Osteoblast (primary cell): ENCODE results near the gene CEP85L. TPM values are rescaled to one million over a fixed set of nuclear protein-coding genes. Genes with fewer than 3 reads are reported as not detected.

ENCODE experiments used
- DNase-seq: peaks from one replicate; pipeline ENCODE4 v3.0.0; 2011; ENCODE audit warnings: low spot score, mixed read lengths; ENCODE audit not compliant: insufficient read length; ENCODE audit errors: missing footprints
- H2AFZ ChIP-seq: 2 replicates; pipeline ENCODE4 v1.6.0; 2011; ENCODE audit warnings: mild to moderate bottlenecking, low read length
- H3K27ac ChIP-seq: 2 replicates; pipeline ENCODE4 v1.5.1; 2011; ENCODE audit warnings: mild to moderate bottlenecking, low read depth, low read length, moderate library complexity
- H3K27me3 ChIP-seq: 2 replicates; pipeline ENCODE4 v1.6.0; 2012; ENCODE audit warnings: mild to moderate bottlenecking, control low read depth, inconsistent platforms, low read length, moderate library complexity; ENCODE audit not compliant: insufficient read depth
- H3K36me3 ChIP-seq: 2 replicates; pipeline ENCODE4 v1.5.1; 2011; ENCODE audit warnings: mild to moderate bottlenecking, low read length, control low read depth, moderate library complexity; ENCODE audit not compliant: insufficient read depth
- H3K4me1 ChIP-seq: 2 replicates; pipeline ENCODE4 v1.5.1; 2011; ENCODE audit warnings: mild to moderate bottlenecking, low read length, control low read depth, moderate library complexity; ENCODE audit not compliant: insufficient read depth
- H3K4me2 ChIP-seq: 2 replicates; pipeline ENCODE4 v1.6.0; 2011; ENCODE audit warnings: mild to moderate bottlenecking, low read length; ENCODE audit not compliant: insufficient read depth
- H3K4me3 ChIP-seq: fragments of 200-600 bp; sonication (generic); 3 replicates; pipeline ENCODE4 v1.5.1; 2012; ENCODE audit warnings: mild to moderate bottlenecking, low read length, inconsistent platforms; ENCODE audit not compliant: insufficient read depth
- H3K79me2 ChIP-seq: 2 replicates; pipeline ENCODE4 v1.6.0; 2012; ENCODE audit warnings: mild to moderate bottlenecking, low read length, control low read depth, inconsistent platforms; ENCODE audit not compliant: insufficient read depth
- H3K9me3 ChIP-seq: 2 replicates; pipeline ENCODE4 v1.5.1; 2011; ENCODE audit warnings: low read depth, low read length, control low read depth
- H4K20me1 ChIP-seq: 2 replicates; pipeline ENCODE4 v1.6.0; 2012; ENCODE audit warnings: mild to moderate bottlenecking, low read length, control low read depth; ENCODE audit not compliant: insufficient read depth
- total RNA-seq: library from RNA; depleted of rRNA; stranded (reverse); fragments of >200 nt; gene quantifications from 2 replicates; pipeline ENCODE4 v1.2.3, GENCODE V29; 2012
- TF ChIP-seq, protein P1 (sequence below): IDR thresholded peaks from 2 replicates; pipeline ENCODE4 v1.5.1; 2011; ENCODE audit warnings: mild to moderate bottlenecking, low read depth, low read length, moderate library complexity; ENCODE audit errors: extremely low read depth

The CEP85L gene
- total RNA-seq, 1 donor, result 15.2 TPM

DNA sequence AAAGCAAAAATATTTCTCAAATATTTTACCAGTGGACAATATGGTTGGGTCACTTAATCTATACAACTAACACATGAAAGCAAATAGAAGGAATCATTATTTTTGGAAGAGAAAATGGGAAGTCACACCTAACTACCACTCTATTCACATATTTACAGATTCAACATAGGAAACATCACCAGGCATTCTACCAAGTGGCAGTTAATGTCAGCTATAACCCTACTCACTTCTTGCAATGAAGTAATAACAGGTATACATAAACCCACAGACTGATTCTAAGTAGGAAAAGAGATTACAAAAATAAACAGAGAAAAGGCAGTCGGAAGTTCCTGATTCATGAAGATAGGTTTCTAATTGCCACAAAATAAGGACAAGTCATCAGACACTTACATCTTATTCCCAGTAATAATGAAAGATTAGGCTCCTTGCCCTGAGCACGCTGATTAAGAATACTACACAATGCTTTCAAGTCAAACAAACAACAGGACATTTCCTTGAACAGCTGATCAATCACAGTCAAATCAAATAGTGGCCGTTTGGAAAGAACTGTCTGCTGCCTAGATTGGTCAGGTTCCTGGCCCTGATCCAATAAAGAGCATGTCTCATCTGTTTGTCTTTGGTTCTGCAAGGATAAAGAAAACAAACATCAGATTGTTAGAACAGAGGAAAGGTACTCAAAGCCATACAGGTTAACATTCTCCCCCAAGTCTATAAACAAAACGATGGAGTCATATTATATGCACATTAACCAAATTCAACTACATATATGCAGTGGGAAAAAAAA, 182.5 kb downstream of the CEP85L start:
- TF ChIP-seq, protein P1, sequence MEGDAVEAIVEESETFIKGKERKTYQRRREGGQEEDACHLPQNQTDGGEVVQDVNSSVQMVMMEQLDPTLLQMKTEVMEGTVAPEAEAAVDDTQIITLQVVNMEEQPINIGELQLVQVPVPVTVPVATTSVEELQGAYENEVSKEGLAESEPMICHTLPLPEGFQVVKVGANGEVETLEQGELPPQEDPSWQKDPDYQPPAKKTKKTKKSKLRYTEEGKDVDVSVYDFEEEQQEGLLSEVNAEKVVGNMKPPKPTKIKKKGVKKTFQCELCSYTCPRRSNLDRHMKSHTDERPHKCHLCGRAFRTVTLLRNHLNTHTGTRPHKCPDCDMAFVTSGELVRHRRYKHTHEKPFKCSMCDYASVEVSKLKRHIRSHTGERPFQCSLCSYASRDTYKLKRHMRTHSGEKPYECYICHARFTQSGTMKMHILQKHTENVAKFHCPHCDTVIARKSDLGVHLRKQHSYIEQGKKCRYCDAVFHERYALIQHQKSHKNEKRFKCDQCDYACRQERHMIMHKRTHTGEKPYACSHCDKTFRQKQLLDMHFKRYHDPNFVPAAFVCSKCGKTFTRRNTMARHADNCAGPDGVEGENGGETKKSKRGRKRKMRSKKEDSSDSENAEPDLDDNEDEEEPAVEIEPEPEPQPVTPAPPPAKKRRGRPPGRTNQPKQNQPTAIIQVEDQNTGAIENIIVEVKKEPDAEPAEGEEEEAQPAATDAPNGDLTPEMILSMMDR, result no peak
- no peaks in the 10 kb centered on the region for H3K27me3 ChIP-seq
- no peaks in the 10 kb centered on the region for H3K4me1 ChIP-seq
- no peaks in the 10 kb centered on the region for H4K20me1 ChIP-seq
- H3K27ac ChIP-seq, result no peak overlapping the region
- no peaks in the 10 kb centered on the region for H3K9me3 ChIP-seq
- H3K79me2 ChIP-seq, result no peaks in the 10 kb centered on the region
- H3K4me3 ChIP-seq, result no peak overlapping the region
- H3K4me2 ChIP-seq, result no peak overlapping the region
- peaks cover 31% of the 10 kb centered on the region for H3K36me3 ChIP-seq
- no peak for DNase-seq
- H2AFZ ChIP-seq, result no peak overlapping the region

DNA sequence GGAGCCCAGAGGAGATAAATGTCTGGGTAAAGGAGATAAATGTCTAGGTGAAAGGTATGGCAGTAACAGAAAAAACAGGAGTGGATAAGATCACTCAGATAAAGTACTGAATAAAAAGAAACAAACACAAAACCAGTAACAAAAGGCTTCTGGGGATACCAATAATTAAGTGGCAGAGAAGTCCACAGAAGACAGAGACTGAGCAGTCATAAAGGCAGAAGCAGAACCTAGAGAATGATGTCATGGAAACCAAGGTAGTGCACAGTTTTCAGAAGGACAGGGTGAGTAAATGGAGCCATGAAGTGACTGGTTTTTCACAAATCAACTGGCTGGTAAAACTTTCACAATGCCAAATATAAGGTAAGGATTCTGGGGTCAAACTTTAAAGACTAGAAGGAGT, 184.2 kb downstream of the CEP85L start:
- Histone ChIP-seq H2AFZ (no peak overlapping the region), H3K4me3 (no peak overlapping the region), H3K4me2 (no peak overlapping the region), H3K79me2 (no peaks in the 10 kb centered on the region), H3K27me3 (no peaks in the 10 kb centered on the region), H4K20me1 (no peaks in the 10 kb centered on the region), H3K9me3 (no peaks in the 10 kb centered on the region), H3K36me3 (peaks cover 31% of the 10 kb centered on the region), H3K27ac (no peak overlapping the region), H3K4me1 (no peaks in the 10 kb centered on the region)
- TF ChIP-seq, protein P1, result no peak
- no peak for DNase-seq

DNA sequence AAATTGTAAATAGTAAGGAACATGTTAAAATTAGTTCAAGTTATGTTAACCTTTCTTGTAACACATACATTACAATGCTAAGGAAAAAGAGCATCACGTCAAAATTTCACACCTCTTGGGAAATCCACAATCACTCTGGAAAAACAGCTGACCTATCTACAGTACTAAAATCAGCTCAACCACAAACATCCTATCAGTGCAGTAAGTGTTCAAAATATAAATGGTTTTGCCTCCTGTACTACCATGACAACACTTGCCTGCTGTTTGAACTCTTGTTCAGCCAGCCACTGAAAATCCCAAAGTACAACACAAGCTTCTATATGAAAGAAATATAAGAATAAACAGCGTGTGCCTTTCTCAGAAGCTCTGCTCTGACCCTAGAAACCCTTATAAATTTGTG, 186.8 kb downstream of the CEP85L start:
- no peak overlapping the region for H3K4me2 ChIP-seq
- no peaks in the 10 kb centered on the region for H3K9me3 ChIP-seq
- H2AFZ ChIP-seq, result no peak overlapping the region
- H3K27ac ChIP-seq, result no peak overlapping the region
- DNase-seq, result no peak
- no peak overlapping the region for H3K4me3 ChIP-seq
- no peaks in the 10 kb centered on the region for H3K79me2 ChIP-seq
- peaks cover 28% of the 10 kb centered on the region for H3K36me3 ChIP-seq
- TF ChIP-seq, protein P1, result no peak
- H4K20me1 ChIP-seq, result no peaks in the 10 kb centered on the region
- no peaks in the 10 kb centered on the region for H3K27me3 ChIP-seq
- no peaks in the 10 kb centered on the region for H3K4me1 ChIP-seq

DNA sequence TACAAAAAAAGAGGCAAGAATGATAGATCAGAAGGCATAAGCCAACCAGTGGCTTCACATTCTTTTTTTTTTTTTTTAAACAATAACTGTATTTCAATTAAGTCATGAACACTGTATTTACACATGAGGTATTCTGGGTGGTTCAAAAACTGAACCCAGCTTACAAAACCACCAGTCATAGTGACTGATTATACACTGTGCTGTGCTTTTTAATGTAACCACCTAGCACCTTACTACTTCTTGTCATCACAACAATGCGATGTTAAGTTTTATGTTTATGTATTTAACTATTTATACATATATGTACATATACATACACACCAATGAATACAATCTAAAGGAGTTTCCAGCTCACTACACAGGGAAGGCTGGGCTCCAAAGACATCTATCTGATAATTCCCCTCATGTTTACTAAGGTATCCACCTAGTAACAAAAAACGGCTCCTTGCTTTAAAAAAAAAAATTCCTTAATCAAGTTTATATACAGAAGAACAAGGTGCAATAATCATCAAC, 190.4 kb downstream of the CEP85L start:
- H3K79me2 ChIP-seq, result no peaks in the 10 kb centered on the region
- H2AFZ ChIP-seq, result no peak overlapping the region
- H3K4me2 ChIP-seq, result no peak overlapping the region
- H3K4me3 ChIP-seq, result no peak overlapping the region
- H3K4me1 ChIP-seq, result no peaks in the 10 kb centered on the region
- H3K27me3 ChIP-seq, result no peaks in the 10 kb centered on the region
- peaks cover 14% of the 10 kb centered on the region for H3K36me3 ChIP-seq
- H3K27ac ChIP-seq, result no peak overlapping the region
- DNase-seq, result no peak
- no peaks in the 10 kb centered on the region for H4K20me1 ChIP-seq
- TF ChIP-seq, protein P1, result no peak
- no peaks in the 10 kb centered on the region for H3K9me3 ChIP-seq
